Daoy (cell line): Measurements from ENCODE around the gene LENEP. TPM values are rescaled to one million over a fixed set of nuclear protein-coding genes. Genes with fewer than 3 reads are reported as not detected.

Experiments
- DNase-seq: peaks from one replicate; pipeline ENCODE4 v3.0.0-alpha.2; 2015; ENCODE audit warnings: low read depth
- total RNA-seq: library from RNA; depleted of rRNA; stranded (reverse); fragments of >200 nt; shearing (Covaris generic); gene quantifications from 2 replicates; pipeline ENCODE4 v1.2.3, GENCODE V29; 2014

LENEP gene
- total RNA-seq, 1 experiment from 2014 or later: not detected

DNA sequence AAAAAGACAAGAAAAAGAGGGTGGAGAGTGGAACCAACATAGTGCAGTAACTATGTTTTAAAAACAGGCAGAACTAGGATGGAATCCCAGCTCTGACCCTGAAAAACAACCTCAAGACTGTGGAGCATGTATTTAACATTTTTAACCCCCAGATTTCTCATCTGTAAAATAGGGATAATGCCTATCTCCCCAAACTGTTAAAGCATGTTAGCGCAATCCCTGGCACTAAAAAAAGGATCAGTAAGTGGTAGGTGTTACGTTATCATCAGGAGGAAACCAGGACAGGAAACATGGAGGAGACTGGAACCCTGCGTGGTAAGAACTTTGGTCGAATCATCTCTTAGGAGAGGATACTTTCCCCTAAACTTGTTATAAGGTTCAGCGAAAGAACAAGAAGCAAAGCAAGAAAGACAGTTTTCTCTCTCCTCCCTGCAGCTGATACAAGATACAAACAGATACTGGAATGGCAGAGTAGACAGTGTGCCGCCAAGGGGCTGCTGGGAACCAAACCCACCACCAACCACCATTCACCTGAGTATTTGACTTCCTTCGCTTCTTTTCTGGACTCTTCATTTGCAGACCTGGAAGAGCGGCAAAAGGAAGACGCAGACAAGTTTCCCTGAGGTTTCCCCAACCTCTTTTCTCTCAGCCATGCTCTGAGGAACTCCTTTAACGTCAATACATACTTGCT, 32.8 kb upstream of the LENEP start:
- no peak for DNase-seq

DNA sequence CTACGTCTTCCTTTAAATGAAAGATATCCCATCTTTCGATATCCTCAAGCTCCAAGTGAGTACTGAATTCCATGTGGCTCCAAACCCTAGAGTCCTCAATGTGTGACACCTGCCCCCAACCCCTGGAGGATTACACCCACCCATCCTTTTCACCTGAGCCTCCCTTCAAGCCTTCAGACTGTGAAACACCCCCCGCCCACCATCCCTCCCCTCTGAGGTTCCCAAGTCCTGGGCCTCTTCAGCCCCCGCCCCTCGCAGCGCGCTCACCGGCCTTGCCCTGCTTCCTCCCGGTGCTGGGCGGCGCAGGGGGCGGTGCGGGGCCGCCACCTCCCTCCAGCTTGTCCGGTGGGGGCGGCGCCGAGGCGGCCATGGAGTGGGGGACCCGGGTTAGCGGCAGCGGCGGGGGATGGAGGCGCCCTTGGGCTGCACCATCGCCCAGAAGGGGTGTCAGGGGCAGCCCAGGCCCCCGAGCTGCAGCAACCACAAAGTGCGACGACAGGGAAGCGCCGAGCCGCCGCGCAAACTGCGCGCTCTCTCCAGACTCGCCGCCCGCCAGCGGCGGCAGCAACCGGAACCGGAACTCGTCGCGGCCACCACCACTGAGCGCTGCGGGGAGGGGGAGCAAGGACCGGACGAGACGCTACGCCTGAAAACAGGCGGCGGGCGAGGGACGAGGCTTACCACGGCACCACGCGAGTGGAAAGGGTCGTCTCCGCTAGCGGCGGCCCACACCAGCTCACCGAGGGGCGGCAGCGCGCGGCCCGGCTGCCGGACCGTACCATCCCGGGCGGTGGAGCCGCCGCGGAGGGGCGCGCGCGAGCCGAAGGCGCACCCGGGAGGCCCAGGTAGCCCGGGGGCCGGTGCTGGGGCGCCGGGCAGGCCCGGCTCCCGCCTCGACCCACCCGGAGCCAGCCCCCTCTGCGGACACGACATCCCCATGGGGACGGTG, 31.9 kb upstream of the LENEP start, which contains the start of gene PYGO2:
Gene PYGO2, minus strand, starts transcription at position 576 of the 949 bp plus-strand sequence. Its CDS starts 206 bp downstream, at position 370.
- DNase-seq: peak; percentile 88

DNA sequence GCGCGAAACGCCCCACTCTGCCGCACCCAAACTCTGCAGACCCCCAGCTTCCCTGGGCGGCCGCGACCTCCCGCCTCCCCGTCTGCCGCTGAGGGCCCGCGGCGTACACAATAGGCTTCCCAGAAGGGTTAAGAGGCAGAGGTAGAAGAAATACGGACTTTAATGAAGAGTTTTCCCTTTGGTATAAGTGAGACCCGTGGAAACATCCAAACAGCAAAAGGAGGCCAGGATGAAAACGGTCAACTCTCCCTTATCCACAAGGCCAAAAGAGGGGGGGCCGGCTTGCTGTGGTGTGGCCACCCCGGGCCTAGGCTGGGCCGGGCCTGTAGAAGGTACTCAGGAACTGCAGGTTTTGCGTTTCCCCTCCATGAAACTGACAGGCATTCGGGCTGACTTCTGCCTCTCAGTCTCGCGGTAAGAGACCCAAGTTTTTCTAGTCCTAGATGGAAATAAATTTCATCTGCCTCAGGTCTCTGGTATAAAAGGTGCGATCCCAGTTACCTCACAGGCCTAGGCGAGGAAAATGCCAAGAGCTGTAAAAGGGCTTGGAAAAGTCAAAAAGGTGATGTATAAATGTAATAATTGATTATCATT, 31.1 kb upstream of the LENEP start:
- DNase-seq: peak; percentile 49

DNA sequence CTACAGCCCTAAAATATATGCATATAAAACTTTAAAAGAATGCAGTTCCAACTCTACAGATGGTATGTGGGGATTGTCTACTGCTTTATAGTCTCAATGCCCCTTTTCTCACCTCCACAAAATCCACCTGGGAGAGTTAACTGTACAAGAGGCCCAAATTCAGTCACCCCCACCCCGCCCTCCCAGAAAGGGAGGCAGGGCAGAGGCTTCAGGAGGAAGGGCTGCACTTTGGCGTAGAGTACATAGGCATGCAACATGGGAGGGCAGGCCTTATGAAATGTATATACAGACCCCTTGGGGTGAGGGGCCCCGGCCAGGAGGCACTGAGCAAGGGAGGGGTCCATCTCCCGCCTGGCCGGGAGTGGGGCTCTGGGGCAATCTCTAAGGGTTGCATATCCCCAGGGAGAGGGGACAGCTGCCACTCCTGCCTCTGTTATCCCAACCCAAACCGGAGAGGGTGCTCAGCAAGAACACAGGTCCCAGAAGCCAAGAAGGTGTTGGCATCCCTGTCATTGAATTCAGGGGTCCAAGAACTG, 30.5 kb upstream of the LENEP start:
- no peak for DNase-seq

DNA sequence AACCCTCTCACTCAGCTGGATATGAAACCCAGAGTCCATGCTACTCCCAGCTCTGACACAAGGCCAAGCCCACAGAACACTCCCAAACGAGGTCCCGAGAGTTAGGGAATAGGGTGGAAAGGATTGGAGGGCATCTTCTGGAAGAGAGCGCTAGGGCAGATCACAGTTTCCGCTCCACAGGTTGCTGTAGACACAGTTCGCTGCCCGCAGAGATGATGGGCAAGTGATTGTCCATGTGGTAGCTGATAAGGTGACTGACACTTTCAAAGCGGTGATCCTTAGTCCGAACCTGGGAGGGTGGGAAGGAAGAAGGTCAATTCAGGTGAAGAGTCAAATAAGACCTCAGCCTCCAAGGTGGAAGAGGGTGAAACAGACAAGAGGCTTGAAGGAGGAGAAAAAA, 29.7 kb upstream of the LENEP start:
- no peak for DNase-seq

DNA sequence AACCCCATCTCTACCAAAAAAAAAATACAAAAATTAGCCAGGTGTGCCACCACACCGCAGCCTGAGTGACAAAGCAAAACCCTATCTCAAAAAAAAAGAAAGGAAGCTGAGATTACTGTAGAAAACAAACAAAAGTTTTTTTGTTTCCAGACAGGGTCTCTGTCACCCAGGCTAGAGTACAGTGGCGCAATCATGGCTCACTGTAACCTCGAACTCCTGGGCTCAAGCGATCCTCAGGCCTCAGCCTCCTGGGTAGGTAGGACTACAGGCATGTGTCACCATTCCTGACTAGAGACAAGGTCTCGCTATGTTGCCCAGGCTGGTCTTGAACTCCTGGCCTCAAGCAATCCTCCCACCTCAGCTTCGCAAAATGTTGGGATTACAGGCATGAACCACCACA, 29.0 kb upstream of the LENEP start:
- DNase-seq: no peak

DNA sequence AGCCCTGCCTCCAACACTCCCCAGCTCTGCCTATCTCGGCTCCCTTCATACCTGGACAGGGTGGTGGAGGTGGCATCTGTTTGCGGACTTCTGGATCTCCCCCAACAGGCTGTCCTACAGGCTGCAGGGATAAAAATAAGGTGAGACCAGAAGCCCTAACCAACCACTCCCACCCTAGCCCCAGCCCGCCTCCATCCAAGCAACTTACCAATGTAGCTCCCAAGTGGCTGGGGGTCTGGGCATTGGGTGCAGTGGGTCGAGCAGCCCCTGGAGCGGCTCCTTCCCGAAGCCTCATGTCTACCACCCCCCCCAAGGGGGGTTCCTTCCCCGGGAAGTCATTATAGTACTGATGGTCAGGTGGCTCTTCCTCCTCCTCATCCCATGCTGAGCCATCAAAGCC, 27.3 kb upstream of the LENEP start:
- DNase-seq: no peak

DNA sequence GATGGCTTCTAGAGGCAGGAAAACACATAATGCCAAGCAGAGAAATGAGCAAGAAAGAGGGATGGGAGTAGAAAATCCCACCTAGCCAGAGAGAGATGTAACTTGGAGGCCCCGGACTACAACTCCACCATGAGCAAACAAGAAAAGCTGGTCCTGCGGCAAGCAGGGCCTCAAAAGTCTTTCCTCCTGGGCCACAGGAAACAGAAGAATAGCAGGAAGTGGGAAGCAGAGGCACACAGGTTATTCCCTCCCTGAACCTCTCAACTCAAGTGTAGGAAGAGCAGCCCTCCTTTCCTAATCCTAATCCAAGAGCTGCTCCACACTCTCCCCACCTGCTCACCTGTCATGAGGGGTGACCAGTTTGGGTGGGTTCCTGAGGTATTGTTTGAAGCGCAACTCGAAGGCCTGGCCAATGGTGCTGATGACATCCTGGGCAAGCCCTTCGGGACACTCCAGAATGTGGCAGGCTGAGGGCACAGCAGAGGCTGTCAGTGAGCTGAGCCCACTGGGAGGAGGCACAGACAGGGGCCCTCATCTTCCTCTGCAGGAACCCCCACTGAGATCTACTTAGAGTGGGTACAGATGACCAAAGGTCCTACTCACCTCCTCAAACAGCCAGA, 25.9 kb upstream of the LENEP start:
- DNase-seq: no peak

DNA sequence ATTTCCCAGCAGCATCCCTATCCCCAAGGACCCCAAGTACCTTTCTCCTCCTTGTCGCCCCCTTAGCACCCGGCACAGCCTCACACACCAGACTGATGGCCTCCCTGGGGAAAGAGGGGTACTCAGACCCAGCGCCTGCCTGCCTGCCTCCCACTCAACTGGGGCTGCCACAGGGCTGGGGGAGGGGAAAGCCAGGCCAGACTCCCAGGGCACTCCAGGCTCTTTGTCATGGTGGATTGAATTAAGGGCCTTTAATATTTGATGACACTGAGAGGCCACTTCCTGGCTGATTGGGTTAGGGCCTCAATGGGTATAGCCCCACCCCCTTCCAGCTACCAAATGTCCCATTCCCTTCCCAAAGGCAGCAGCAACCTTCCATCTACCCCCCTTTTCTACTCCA, 24.7 kb upstream of the LENEP start:
- DNase-seq: no peak

DNA sequence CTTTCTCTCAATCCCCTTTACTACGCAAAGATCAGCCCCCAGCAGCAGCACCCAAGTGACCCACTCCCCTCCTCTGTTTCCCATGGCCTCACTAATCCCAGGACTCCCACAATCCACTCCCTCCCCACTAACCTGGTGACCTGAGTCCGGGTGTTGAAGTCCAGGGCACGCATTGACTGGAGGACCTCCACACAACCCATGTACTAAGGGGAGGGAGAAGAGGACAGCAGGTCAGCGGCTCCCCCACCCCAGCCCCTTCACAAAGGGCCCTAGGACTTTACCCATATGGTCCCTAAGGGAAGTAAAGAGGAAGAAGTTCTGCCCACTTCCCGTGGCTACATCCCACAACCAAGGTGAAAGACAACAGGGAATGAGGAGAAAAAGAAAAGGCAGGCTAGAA, 24.1 kb upstream of the LENEP start:
- DNase-seq: no peak

DNA sequence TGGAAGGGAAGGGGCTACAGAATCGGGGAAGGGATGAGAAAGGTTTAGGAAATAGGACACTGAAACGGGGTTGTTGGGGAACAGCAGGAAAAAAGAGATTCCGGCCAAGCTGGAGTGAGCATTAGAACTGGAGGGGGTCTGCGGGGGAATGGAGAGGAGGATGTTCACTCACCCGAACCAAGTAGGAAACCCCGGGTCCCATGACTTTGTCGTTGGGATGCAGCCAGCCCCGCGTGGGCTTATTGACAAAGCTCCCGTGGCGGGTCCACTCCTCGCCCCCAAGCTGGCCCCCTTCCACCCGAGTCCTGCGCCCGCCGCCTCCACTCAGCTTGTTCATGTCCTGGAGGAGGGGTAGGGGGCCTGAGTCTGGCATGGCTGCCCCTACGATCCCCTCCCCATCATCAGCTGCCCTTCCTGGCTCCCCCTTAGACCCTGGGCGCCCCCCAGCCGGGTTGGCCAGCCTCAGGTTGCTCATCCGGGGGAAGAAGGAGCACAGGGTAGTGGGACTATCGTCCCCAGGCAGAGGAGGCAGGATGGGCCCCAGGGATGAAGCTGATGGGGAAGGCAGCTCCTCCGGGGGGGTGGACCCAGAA, 23.4 kb upstream of the LENEP start:
- DNase-seq: no peak

DNA sequence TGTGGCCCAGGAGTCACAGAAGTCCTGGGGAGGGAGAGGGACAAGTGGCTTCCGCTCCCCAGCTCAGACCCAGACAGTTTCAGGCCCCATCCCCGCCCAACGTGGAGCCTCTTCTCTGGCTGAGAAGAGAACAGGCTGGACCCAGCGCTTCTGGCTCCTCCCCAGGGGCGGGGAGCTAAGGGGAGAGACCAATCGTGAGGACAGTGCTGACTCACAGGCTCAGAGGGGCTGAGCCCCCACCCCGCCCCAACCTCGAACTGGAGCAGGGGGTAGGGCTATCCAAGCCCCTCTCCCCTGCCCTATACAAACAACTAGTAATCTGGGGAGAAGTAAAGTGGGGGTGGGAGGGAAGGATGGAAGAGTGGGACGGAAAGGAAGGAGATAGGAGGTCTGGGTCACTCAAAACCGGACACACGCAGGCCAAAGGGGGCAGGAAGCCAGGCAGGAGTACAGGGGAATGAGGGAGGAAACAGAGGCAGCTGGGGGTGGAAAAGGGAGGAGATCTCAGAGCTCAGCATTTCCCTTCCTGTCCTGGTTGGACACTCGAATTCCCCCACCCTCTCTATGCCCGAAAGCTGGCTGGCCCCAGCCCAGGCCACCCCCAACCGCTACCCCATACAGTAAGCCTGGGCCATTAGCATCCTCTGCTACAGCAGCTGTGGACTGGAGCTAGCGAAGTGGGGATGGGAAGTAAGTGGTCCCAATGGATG, 22.6 kb upstream of the LENEP start, which contains the start of gene SHC1:
Gene SHC1, minus strand, starts transcription at position 117 of the 710 bp plus-strand sequence. CDS start 221 bp downstream, outside the sequence.
- DNase-seq: peak; percentile 98

DNA sequence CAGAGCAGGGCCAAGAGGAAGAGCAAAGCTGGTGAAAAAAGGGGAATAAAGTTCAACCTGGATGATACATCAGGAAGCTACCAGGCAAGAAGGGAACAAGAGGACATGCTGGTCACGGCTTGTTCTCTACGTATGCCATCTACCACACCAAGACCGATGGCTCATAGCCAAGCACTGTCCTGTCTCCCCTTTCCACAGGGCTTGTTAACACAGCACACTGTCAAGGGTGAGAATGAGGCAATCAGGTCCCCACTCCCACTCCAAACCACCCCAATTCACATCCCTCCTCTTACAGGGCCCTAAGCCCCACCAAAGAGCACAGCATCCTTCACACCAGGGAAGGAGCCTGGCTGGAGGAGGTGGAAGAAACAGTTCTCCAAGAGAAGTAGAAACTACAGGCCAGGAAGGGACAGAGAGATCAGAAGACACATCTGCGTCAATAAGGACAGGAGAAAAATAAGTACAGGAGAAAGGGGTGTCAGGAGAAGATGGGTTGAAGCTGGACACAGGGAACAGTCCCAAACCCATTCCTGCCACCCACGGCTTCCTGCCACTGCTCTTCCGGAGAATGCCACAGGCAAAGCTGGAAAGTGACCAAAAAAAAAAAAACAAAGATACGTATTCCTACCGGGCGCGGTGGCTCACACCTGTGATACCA, 21.9 kb upstream of the LENEP start:
- DNase-seq: peak; percentile 54

DNA sequence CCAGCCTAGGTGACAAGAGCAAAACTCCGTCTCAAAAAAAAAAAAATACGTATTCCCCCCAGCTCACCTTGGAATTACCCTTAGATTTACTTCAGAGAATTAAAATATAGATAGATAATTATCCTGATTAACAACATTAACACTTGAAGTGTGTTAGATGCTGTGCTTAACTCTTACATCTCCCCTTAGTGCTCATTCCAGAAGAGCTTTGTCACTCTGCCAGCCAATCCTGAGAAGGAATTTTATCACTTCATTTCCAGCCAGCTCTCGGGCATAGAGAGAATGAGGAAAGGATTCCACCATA, 21.2 kb upstream of the LENEP start:
- no peak for DNase-seq

DNA sequence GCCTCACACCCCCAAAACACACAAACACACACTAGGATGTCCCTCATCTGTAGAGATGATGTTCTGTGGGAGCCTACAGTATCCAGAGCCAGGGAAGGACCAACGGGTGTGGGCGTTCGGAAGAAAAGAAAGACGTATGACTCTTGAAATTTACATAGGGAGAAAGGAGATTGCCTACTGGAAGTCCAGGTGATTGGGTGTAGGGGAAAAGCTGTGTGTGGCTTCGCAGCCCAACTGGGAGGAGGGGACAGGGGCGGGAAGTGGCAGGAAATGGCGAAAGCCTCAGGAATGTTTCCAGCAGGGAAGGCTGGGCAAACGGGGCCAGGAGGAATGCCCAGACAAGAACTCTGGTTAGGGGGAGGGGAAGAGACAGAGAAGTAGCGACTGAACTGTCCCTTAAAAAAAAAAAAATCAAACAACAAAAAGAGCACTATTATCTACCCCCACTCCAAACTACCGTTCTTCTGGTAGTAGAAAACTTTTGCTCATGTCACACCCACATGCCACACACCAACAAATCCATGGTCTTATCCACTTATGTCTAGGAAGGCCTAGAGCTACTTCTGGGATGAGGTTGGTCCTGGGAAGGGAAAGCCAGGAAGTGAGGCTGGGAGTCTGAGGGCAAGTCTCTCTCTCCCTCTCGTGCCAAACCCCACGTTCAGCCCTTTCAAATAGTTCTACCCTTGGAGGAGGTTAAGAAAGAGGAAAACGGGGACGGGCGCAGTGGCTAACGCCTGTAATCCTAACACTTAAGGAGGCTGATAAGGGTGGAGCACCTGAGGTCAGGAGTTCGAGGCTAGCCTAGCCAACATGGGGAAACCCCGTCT, 20.7 kb upstream of the LENEP start:
- DNase-seq: peak; percentile 99

DNA sequence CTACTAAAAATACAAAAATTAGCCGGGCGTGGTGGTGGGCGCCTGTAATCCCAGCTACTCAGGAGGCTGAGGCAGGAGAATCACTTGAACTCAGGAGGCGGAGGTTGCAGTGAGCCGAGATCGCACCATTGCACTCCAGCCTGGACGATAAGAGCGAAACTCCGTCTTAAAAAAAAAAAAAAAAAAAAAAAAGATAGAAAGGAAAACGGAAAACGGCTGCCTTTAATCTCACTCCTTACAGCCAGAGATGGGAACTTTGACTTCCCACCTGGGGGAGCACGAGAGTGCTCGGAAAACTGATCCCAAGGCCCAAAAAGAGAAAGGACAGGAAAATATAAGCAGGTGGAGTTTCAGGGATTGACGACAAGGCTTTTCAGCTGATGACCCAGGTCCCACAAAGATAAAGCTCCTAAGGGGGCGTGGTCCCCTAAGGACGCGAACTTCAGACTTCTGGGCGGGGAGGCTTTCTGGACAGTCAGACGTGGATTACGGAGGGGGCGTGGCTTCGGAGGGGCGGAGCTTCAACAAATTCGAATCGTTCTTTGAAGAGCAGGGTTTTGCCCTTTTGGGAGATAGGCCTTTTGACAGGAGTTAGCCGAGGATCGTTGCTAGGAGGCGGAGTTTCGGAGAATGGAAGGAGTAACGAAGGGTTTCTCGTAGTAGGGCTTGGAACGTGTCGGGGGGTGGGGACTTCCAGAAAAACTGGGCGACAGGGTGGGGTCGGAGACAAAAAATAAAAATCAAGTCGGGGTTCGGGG, 19.9 kb upstream of the LENEP start:
- DNase-seq: peak; percentile 99

DNA sequence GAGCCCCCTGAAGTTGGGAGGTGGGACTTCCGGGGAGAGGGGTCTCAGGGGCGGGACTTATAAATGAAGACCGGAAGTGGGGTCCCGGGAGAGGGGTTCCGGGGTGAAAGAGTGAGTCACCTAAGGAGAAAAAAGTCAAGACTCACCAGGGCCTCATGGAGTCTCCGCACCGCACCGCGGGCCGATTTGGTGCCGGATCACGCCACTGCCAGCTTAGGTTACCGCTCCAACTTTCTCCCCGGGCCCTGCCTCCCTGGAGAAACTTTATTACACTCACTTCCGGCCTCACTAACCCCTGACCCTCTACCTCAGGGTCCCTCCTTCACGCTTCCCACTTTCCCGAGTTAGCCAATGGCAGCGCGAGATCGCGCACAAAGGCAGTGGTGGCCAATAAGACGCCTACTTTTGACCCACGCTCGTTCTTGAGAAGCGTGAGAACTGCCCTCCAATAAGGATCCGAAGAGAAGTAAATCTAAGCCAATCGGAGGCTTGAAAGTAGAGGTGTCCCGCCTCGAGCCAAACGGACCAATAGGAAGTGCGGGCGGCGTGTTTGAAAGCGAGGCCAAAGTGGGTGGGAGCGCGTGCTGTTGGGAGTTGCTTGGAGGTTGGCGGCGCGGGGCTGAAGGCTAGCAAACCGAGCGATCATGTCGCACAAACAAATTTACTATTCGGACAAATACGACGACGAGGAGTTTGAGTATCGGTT, 19.1 kb upstream of the LENEP start, which contains the start of gene CKS1B:
Gene CKS1B, plus strand, starts transcription at position 580 of the 706 bp plus-strand sequence. Its CDS starts 65 bp downstream, at position 645.
- peak; percentile 100 for DNase-seq
